ENCODE measurements around the gene TEX14. TPM values are rescaled to one million over a fixed set of nuclear protein-coding genes. Genes with fewer than 3 reads are reported as not detected.

The TEX14 gene
- total and polyA plus RNA-seq, 10 of the 15 experiments (the other 5 are each of a cell fraction or from before 2014, with no cell fraction given): 0.15 to 1.3 (median 0.66) TPM

GRCh38 chr17:58631523-58632323 lies 60.1 kb downstream of the TEX14 start (continued):
- TF ChIP-seq ZSCAN29 (IDR thresholded peaks at IDR 0.05) (peak; percentile 67; the same call in 1 of the 2 replicates), EP300 (IDR thresholded peaks at IDR 0.05; ENCODE audit: borderline replicate concordance in 1 of 2, control insufficient read depth in 1 of 2, low read depth in 2 of 2, low read length in 2 of 2) (peak in 1 of 2 experiments; percentile 18; a peak in 1 of 4 replicates), TARDBP (IDR thresholded peaks at IDR 0.05; ENCODE audit: borderline replicate concordance) (peak; percentile 98), SP1 (IDR thresholded peaks at IDR 0.05; ENCODE audit: low read depth, low read length) (no peak), TCF3 (IDR thresholded peaks at IDR 0.05; ENCODE audit: borderline replicate concordance, insufficient read depth, low read depth, low read length) (peak; percentile 99), NR2C1 (IDR thresholded peaks at IDR 0.05) (no peak; the same call in 1 of the 2 replicates), ZZZ3 (IDR thresholded peaks at IDR 0.05; ENCODE audit: control insufficient read depth, insufficient read length, low read depth) (no peak), ETV6 (conservative IDR thresholded peaks at IDR 0.05 in 1 of 2, IDR thresholded peaks at IDR 0.05 in 1 of 2; ENCODE audit: borderline replicate concordance in 1 of 2, low read depth in 1 of 2) (peak in 1 of 2 experiments; percentile 69), BMI1 (IDR thresholded peaks at IDR 0.05; ENCODE audit: borderline replicate concordance) (peak; percentile 98), RAD21 (IDR thresholded peaks at IDR 0.05; ENCODE audit: insufficient read depth, low read depth, low read length) (peak; percentile 42; the same call in 1 of the 2 replicates), CHD2 (IDR thresholded peaks at IDR 0.05; ENCODE audit: borderline replicate concordance, low read depth, low read length) (no peak), NFYB (IDR thresholded peaks at IDR 0.05; ENCODE audit: insufficient read depth, low read depth, low read length) (no peak), CBFB (IDR thresholded peaks at IDR 0.05; ENCODE audit: low read depth) (peak; percentile 100), IKZF1 (conservative IDR thresholded peaks at IDR 0.05) (peak; percentile 62), ATF3 (IDR thresholded peaks at IDR 0.05; ENCODE audit: borderline replicate concordance, extremely low read depth, low read depth, low read length) (peak; percentile 67; the same call in 1 of the 2 replicates), BCL3 (IDR thresholded peaks at IDR 0.05; ENCODE audit: borderline replicate concordance, insufficient read depth, low read depth, low read length, poor library complexity, severe bottlenecking) (peak; percentile 100), HDAC2 (IDR thresholded peaks at IDR 0.05) (no peak), SPI1 (IDR thresholded peaks at IDR 0.05; ENCODE audit: borderline replicate concordance, insufficient read depth, low read depth, low read length) (no peak), HDGF (IDR thresholded peaks at IDR 0.05) (no peak), KDM1A (IDR thresholded peaks at IDR 0.05; ENCODE audit: borderline replicate concordance) (no peak), MTA2 (IDR thresholded peaks at IDR 0.05; ENCODE audit: low read depth) (peak; percentile 30; the same call in 1 of the 2 replicates)
- TF ChIP-seq, protein P1, sequence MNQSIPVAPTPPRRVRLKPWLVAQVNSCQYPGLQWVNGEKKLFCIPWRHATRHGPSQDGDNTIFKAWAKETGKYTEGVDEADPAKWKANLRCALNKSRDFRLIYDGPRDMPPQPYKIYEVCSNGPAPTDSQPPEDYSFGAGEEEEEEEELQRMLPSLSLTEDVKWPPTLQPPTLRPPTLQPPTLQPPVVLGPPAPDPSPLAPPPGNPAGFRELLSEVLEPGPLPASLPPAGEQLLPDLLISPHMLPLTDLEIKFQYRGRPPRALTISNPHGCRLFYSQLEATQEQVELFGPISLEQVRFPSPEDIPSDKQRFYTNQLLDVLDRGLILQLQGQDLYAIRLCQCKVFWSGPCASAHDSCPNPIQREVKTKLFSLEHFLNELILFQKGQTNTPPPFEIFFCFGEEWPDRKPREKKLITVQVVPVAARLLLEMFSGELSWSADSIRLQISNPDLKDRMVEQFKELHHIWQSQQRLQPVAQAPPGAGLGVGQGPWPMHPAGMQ (IDR thresholded peaks at IDR 0.05; ENCODE audit: borderline replicate concordance): peak; percentile 42; the same call in 1 of the 2 replicates
- TF ChIP-seq, protein P2, sequence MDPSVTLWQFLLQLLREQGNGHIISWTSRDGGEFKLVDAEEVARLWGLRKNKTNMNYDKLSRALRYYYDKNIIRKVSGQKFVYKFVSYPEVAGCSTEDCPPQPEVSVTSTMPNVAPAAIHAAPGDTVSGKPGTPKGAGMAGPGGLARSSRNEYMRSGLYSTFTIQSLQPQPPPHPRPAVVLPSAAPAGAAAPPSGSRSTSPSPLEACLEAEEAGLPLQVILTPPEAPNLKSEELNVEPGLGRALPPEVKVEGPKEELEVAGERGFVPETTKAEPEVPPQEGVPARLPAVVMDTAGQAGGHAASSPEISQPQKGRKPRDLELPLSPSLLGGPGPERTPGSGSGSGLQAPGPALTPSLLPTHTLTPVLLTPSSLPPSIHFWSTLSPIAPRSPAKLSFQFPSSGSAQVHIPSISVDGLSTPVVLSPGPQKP (IDR thresholded peaks at IDR 0.05; ENCODE audit: low read depth, low read length): 0 out of 2 replicates have a peak, but pooled peaks have one; percentile 29
- TF ChIP-seq, protein P3, sequence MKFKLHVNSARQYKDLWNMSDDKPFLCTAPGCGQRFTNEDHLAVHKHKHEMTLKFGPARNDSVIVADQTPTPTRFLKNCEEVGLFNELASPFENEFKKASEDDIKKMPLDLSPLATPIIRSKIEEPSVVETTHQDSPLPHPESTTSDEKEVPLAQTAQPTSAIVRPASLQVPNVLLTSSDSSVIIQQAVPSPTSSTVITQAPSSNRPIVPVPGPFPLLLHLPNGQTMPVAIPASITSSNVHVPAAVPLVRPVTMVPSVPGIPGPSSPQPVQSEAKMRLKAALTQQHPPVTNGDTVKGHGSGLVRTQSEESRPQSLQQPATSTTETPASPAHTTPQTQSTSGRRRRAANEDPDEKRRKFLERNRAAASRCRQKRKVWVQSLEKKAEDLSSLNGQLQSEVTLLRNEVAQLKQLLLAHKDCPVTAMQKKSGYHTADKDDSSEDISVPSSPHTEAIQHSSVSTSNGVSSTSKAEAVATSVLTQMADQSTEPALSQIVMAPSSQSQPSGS (IDR thresholded peaks at IDR 0.05; ENCODE audit: low read length): peak; percentile 100

All from GM12878 (cell line).